Measurements from ENCODE around the gene VAT1L.

VAT1L gene

GRCh38 chr16:77882358-77882757 is 94.0 kb downstream of the VAT1L start:
- TF ChIP-seq, protein P1, sequence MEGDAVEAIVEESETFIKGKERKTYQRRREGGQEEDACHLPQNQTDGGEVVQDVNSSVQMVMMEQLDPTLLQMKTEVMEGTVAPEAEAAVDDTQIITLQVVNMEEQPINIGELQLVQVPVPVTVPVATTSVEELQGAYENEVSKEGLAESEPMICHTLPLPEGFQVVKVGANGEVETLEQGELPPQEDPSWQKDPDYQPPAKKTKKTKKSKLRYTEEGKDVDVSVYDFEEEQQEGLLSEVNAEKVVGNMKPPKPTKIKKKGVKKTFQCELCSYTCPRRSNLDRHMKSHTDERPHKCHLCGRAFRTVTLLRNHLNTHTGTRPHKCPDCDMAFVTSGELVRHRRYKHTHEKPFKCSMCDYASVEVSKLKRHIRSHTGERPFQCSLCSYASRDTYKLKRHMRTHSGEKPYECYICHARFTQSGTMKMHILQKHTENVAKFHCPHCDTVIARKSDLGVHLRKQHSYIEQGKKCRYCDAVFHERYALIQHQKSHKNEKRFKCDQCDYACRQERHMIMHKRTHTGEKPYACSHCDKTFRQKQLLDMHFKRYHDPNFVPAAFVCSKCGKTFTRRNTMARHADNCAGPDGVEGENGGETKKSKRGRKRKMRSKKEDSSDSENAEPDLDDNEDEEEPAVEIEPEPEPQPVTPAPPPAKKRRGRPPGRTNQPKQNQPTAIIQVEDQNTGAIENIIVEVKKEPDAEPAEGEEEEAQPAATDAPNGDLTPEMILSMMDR (IDR thresholded peaks at IDR 0.05; ENCODE audit: low read length) = no peak
- no peak for TF ChIP-seq EZH2 (IDR thresholded peaks at IDR 0.05; ENCODE audit: borderline replicate concordance, low read length)
- H3K79me2 ChIP-seq (ENCODE audit: insufficient read depth, low read length) = no peaks in the 10 kb centered on the region
- no peaks in the 10 kb centered on the region for H3F3A ChIP-seq (ENCODE audit: insufficient read depth, low read length)

GRCh38 chr16:77885571-77886295 is 97.4 kb downstream of the VAT1L start:
- Histone ChIP-seq H3K79me2 (ENCODE audit: insufficient read depth, low read length) (no peaks in the 10 kb centered on the region), H3K27ac (ENCODE audit: low read depth, low read length, poor library complexity, severe bottlenecking) (no peak overlapping the region), H3K9ac (ENCODE audit: low read length) (no peak overlapping the region), H3K9me2 (ENCODE audit: low read depth, low read length) (no peaks in the 10 kb centered on the region), H3K36me3 (ENCODE audit: insufficient read depth, low read length) (no peaks in the 10 kb centered on the region), H3F3A (ENCODE audit: insufficient read depth, low read length) (no peaks in the 10 kb centered on the region), H3K4me3 (ENCODE audit: low read depth, low read length, poor library complexity, severe bottlenecking) (no peak overlapping the region), H3K4me2 (ENCODE audit: low read length) (no peak overlapping the region), H3K27me3 (ENCODE audit: insufficient read depth, low read length) (no peaks in the 10 kb centered on the region), H4K20me1 (ENCODE audit: insufficient read depth, low read length) (no peaks in the 10 kb centered on the region), H3K9me3 (ENCODE audit: low read length) (no peaks in the 10 kb centered on the region), H3K4me1 (ENCODE audit: insufficient read depth, low read length, severe bottlenecking) (no peaks in the 10 kb centered on the region), H2AFZ (ENCODE audit: low read length) (no peak overlapping the region)
- TF ChIP-seq, protein P1 (IDR thresholded peaks at IDR 0.05; ENCODE audit: low read length) = no peak
- TF ChIP-seq EZH2 (IDR thresholded peaks at IDR 0.05; ENCODE audit: borderline replicate concordance, low read length) = no peak

More at GRCh38 chr16:77882358-77882757, 94.0 kb downstream of the VAT1L start:
- no peak overlapping the region for H3K4me2 ChIP-seq (ENCODE audit: low read length)
- no peak overlapping the region for H3K4me3 ChIP-seq (ENCODE audit: low read depth, low read length, poor library complexity, severe bottlenecking)
- no peaks in the 10 kb centered on the region for H3K4me1 ChIP-seq (ENCODE audit: insufficient read depth, low read length, severe bottlenecking)
- no peaks in the 10 kb centered on the region for H4K20me1 ChIP-seq (ENCODE audit: insufficient read depth, low read length)
- no peaks in the 10 kb centered on the region for H3K36me3 ChIP-seq (ENCODE audit: insufficient read depth, low read length)
- 0 out of 2 replicates have a peak, but pooled peaks cover 5% of the 10 kb centered on the region for H3K27me3 ChIP-seq (ENCODE audit: insufficient read depth, low read length)
- H3K9me3 ChIP-seq (ENCODE audit: low read length) = no peaks in the 10 kb centered on the region
- H3K9ac ChIP-seq (ENCODE audit: low read length) = no peak overlapping the region
- no peak overlapping the region for H2AFZ ChIP-seq (ENCODE audit: low read length)
- no peaks in the 10 kb centered on the region for H3K9me2 ChIP-seq (ENCODE audit: low read depth, low read length)
- H3K27ac ChIP-seq (ENCODE audit: low read depth, low read length, poor library complexity, severe bottlenecking) = no peak overlapping the region

DNA sequence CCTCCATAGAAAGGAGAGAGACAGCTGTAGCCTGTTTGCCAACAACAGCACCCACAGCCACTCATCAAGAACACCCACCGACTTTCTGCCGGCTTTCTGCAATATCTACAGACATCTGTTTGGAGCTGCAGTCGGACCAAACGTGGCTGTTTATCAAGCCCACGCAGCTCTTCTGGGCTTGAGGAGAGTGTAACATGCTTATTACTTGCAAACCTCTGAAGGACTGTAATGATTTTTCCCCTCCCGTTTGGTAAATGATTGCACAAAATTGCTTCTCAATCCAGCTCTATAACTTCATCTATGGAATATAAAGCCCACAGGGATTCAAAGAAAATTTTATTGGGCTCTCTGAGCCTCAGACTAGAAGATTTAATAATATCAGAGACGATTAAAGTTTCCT is 100.5 kb downstream of the VAT1L start:
- H3K79me2 ChIP-seq (ENCODE audit: insufficient read depth, low read length) = no peaks in the 10 kb centered on the region
- no peak overlapping the region for H3K27ac ChIP-seq (ENCODE audit: low read depth, low read length, poor library complexity, severe bottlenecking)
- no peaks in the 10 kb centered on the region for H3K4me1 ChIP-seq (ENCODE audit: insufficient read depth, low read length, severe bottlenecking)
- H3F3A ChIP-seq (ENCODE audit: insufficient read depth, low read length) = no peaks in the 10 kb centered on the region
- no peaks in the 10 kb centered on the region for H3K9me3 ChIP-seq (ENCODE audit: low read length)
- H3K36me3 ChIP-seq (ENCODE audit: insufficient read depth, low read length) = no peaks in the 10 kb centered on the region
- no peak overlapping the region for H3K4me2 ChIP-seq (ENCODE audit: low read length)
- H3K9me2 ChIP-seq (ENCODE audit: low read depth, low read length) = no peaks in the 10 kb centered on the region
- H2AFZ ChIP-seq (ENCODE audit: low read length) = no peak overlapping the region
- H4K20me1 ChIP-seq (ENCODE audit: insufficient read depth, low read length) = no peaks in the 10 kb centered on the region
- no peak overlapping the region for H3K9ac ChIP-seq (ENCODE audit: low read length)
- TF ChIP-seq, protein P1 (IDR thresholded peaks at IDR 0.05; ENCODE audit: low read length) = no peak
- no peak for TF ChIP-seq EZH2 (IDR thresholded peaks at IDR 0.05; ENCODE audit: borderline replicate concordance, low read length)
- no peak overlapping the region for H3K4me3 ChIP-seq (ENCODE audit: low read depth, low read length, poor library complexity, severe bottlenecking)
- H3K27me3 ChIP-seq (ENCODE audit: insufficient read depth, low read length) = no peaks in the 10 kb centered on the region

Data from OCI-LY1 (cell line).